GM12891 (cell line): ENCODE measurements around the gene C20orf204.

Source experiments
- DNase-seq: peaks from one replicate; pipeline ENCODE4 v3.0.0; 2011; ENCODE audit warnings: low spot score; ENCODE audit not compliant: insufficient read length
- FAIRE-seq: peaks from 2 replicates; lab custom pipeline; 2011; peaks lifted over from hg19 to GRCh38; lab: Jason Lieb, UNC
- PAX5 ChIP-seq: IDR thresholded peaks from 2 replicates; pipeline ENCODE4 v1.6.1; 2011; ENCODE audit warnings: low read length, moderate library complexity, mild to moderate bottlenecking; ENCODE audit not compliant: insufficient read depth, severe bottlenecking
- POLR2A ChIP-seq: IDR thresholded peaks from 2 replicates; pipeline ENCODE4 v1.6.1; 2011; ENCODE audit warnings: low read depth, low read length, control low read depth
- POLR2AphosphoS5 ChIP-seq: IDR thresholded peaks from 2 replicates; pipeline ENCODE4 v1.6.1; 2011; ENCODE audit warnings: low read depth, low read length, control low read depth
- POU2F2 ChIP-seq: IDR thresholded peaks from 2 replicates; pipeline ENCODE4 v1.6.1; 2011; ENCODE audit warnings: low read depth, mild to moderate bottlenecking, control low read depth, low read length, moderate library complexity
- SPI1 ChIP-seq: IDR thresholded peaks from 2 replicates; pipeline ENCODE4 v1.6.1; 2011; ENCODE audit warnings: low read depth, low read length, control low read depth
- TAF1 ChIP-seq: IDR thresholded peaks from 2 replicates; pipeline ENCODE4 v1.6.1; 2011; ENCODE audit warnings: low read depth, low read length, control low read depth

Gene C20orf204

DNA sequence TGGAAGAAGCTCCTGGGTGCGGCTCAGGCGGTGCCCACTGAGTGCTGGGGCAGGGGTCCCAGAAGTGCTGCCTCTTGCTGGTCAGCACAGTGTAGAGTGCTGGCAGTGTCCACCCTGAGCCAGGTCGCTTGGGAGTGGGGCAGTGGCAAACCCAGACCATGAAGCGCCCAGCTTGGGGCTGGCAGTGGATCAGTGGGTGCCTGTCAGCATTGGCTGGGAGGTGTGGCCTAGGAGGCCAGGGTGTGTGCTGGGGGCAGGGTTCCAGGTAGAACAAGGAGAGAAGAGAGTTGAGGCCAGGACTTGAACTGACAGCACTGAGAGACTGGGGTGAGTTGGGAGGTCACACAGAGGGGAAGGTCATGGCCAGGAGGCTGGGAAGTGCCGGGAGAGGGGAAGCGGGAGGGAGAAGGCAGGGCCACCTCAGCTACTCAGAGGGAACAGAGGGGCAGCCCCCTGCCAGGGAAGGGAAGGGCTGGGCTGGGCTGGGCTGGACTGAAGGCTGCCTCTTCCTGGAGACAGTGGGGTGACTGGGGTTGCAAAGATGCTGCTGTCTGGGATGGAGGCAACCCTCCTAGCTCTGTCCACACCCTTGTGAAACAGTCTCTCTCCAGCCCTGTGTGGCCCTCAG is 31.1 kb downstream of the C20orf204 start:
- FAIRE-seq (no peak), DNase-seq (no peak)
- TF ChIP-seq PAX5 (no peak), POLR2AphosphoS5 (no peak), SPI1 (no peak), POLR2A (no peak), TAF1 (no peak), POU2F2 (no peak)

DNA sequence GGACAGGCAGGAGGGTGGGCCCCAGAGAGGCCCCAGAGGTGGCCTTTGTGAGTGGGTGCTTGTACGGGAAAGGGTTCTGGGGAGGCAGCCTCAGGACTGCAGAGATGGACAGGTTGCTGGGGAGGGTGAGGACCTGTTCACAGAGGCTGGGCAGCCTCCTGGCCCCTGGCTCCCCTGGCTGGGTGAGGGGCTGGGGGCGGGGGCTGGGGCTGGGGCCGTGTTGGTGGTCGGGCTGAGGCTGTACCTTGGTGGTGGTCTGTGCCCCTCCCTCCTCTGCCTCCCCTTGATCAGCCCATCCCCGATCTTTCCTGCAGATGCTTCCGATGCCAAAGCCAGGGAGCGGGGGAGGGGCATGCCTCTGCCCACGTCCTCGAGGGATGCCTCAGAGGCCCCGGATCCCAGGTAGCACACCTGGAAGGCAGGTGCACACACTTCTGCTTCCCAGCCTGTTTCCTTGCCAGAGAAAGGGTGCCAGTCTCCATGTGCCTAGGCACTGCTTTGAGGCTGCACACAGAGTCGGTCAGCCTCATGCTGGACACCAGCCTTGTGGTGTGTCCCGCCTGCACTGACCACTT is 31.8 kb downstream of the C20orf204 start:
- no peak for TF ChIP-seq SPI1
- no peak for TF ChIP-seq POLR2A
- TF ChIP-seq PAX5, result no peak
- no peak for TF ChIP-seq TAF1
- TF ChIP-seq POU2F2, result no peak
- no peak for TF ChIP-seq POLR2AphosphoS5
- no peak for DNase-seq
- FAIRE-seq, result no peak

DNA sequence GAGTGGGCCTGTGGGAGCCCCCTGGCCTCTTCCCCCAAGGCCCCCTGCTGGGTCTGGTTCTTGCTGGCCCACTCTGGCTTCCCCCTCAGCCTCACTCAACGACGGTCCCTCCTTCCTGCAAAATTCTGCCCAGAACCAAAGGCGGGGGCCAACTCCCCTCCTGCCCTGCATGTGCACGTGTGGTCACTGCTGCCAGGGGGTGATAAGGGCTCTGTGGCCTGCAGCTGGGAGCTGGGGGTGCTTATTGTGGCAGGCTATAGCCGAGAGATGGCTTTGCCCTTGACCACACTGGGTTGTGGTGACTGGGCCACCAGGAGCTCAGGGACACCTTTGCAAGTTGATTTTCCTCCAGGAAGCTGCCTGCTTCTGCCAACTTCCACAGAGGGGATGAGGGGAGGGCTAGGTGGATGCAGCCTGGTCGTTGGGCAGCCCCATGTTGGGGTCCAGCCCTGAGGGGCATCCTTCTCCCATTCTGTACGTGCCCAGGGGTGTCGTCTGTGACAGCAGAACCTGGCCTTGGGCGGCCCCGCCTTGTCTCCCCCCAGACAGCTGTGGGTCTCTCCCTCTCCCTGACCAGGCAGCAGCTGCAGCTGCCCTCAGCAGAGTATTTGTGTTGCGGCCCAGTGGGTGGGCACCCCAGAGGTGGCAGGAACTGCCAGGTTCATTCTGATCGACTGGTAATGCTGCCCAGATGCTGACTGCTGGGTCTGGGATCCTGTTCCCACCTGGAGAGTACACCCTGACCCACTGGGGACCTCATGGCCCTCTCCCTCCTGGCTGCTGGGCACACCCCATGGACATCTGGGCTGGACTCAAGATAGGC is 32.6 kb downstream of the C20orf204 start:
- DNase-seq (no peak), FAIRE-seq (no peak)
- TF ChIP-seq TAF1 (no peak), PAX5 (no peak), POLR2AphosphoS5 (no peak), POLR2A (no peak), SPI1 (no peak), POU2F2 (no peak)

DNA sequence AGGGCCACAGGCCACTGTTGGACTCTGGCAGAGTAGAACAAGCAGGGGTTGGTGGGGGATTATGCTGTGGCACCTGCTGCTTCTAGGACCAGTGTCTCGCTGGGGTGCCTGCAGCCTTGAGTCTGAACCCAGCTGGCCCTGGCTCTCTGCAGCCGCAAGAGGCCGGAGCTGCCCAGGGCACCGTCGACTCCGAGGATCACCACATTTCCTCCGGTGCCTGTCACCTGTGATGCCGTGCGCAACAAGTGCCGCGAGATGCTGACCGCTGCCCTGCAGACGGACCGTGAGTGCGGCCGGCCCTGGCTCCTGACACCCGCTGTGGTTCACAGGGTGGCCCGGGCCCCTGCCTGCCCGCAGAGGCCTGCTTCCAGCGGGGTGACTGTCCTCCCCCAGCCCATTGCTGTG is 33.2 kb downstream of the C20orf204 start:
- FAIRE-seq (no peak), DNase-seq (no peak)
- TF ChIP-seq POU2F2, result no peak
- no peak for TF ChIP-seq SPI1
- no peak for TF ChIP-seq POLR2A
- no peak for TF ChIP-seq PAX5
- TF ChIP-seq TAF1, result no peak
- TF ChIP-seq POLR2AphosphoS5, result no peak

DNA sequence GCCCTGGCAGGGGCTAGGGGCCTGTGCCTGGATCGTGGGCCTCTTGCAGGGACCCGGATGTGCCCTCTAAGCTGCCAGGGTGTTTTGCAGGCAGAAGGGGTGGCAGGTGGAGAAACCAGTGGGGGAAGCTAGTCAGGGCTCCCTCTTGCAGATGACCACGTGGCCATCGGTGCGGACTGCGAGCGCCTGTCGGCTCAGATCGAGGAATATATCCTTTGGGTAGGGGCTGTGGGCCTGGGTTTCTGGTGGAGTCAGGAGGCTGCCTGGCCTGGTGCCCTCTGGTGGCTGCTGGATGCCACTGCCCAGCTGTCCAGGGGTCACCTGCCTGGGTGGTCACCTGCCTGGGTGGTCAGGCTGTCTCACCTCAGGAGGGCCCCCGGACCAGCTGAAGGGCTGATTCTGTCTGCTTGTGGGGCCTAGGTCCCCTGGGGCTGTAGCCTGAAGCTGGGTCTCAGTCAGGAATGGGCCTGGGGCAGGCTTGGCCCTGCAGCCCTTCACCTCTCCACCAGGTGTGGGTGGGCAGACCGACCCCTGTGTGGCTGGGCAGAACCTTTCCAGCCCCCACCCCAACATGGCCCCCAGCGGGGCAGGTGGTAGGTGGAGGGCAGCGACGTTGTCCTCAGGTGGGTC is 33.7 kb downstream of the C20orf204 start:
- DNase-seq, result no peak
- TF ChIP-seq SPI1, result no peak
- no peak for TF ChIP-seq POLR2A
- no peak for TF ChIP-seq TAF1
- TF ChIP-seq POLR2AphosphoS5, result no peak
- no peak for TF ChIP-seq POU2F2
- TF ChIP-seq PAX5, result no peak
- peak; percentile 88 for FAIRE-seq

DNA sequence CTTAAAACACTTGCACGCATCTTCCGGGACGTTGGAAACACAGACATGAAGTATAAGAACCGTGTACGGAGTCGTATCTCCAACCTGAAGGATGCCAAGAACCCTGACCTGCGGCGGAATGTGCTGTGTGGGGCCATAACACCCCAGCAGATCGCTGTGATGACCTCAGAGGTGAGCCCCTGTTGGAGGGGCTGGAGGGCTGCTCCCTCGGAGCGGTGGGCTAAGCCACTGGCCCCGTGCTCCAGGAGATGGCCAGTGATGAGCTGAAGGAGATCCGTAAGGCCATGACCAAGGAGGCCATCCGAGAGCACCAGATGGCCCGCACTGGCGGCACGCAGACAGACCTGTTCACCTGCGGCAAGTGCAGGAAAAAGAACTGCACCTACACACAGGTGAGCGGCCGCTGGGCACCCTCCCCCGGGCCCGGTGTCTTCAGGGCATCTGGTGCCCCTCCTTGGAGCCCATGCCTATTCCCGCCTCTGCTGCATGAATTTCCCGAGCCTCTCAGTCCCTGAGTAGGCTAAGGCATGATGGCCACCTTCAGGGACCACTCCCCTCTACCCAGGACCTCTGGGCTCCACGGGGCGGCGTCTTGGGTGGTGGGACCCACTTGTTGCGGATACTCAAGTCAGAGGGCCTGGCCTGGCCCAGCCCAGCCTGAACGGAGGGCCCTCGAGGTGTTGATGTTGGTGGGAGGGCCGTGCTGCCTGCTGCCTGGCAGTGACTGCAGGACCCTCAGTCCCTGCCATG is 34.4 kb downstream of the C20orf204 start:
- no peak for DNase-seq

DNA sequence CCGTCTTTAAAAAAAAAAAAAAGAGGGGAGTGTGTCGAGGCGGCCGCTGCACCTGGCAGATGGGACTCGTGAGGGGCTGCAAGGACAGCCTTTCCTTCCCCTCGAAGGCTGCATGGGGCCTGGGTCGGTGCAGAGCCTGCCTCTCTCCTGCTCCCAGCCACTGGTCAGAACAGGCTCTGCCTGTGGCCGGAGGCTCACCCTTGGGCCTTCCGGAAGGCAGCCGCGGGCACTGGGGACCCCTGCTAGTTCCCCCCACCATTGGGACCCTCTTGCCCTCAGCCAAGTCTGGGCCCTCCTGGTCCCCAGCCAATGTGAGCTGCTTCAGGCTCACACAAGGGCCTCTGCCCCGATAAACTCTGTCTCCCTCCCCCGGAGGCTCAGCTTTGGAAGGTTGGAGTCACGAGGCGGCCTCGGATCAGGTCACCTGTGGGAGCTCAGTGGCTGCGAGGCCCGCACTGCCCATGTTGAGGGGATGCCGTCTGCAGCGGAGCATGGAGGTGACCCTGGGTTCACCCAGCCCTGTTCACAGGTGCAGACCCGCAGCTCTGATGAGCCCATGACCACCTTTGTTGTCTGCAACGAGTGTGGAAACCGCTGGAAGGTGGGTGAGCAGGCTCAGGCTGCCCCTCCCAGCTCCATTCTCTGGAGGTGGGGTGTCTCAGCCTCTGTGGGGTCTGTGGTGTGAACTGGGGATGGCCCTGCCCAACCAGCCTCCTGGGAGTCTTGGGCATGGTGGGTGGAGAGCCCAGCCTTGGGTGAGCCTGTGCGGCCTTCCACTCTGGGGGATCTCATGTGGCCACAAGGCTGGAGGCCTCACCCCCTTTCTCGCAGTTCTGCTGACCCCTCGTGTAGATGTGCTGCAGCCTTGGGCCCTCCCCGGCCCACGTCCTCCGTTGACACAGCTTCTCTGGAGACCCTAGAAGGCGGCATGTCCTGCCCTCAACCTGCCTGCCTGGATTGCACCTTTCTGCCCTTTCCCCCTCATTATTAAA is 35.7 kb downstream of the C20orf204 start:
- FAIRE-seq, result no peak
- no peak for DNase-seq

More for the DNA sequence above, 34.4 kb downstream of the C20orf204 start:
- TF ChIP-seq TAF1 (no peak), POLR2A (no peak), PAX5 (no peak), POLR2AphosphoS5 (no peak), POU2F2 (no peak), SPI1 (no peak)
- FAIRE-seq, result no peak

DNA sequence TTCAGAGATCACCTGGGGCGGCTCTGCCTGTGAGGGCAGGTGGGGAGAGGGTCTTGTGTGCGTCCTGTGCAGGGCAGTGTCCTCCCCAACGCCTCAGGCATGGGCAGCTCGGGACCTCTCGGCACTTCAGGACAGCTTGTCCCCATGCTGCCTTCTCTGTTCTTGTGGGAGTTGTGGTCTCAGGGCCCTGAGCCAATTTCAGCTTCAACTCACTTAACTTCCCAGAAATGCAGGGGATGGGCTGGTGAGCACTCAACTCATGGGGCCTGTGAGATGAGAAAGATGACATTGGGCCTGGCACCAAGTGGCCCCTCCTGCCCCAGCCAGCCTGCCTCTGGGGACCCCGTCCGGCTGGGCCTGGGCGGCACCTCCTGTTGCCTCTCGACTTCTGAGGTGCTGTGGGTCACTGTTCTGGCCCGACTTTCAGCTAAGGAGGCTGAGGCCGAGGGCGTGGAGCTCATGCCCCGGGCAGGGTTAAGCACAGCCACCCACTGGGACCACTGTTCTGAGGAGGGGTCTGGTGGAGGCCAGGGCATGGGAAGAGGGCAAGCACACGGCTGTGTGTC is 36.6 kb downstream of the C20orf204 start:
- FAIRE-seq, result no peak
- no peak for DNase-seq
- no peak for TF ChIP-seq PAX5
- TF ChIP-seq POU2F2, result no peak
- no peak for TF ChIP-seq TAF1
- TF ChIP-seq SPI1, result no peak
- TF ChIP-seq POLR2A, result no peak
- TF ChIP-seq POLR2AphosphoS5, result no peak

More for the DNA sequence above, 35.7 kb downstream of the C20orf204 start:
- TF ChIP-seq TAF1 (no peak), POLR2AphosphoS5 (peak; percentile 28; the same call in 1 of the 2 replicates), POLR2A (no peak; the same call in 1 of the 2 replicates)
